ENCODE results near the gene MAP1S. TPM values are rescaled to one million over a fixed set of nuclear protein-coding genes. Genes with fewer than 3 reads are reported as not detected.

The MAP1S gene
- polyA plus RNA-seq, 1 of the 3 experiments (the other 2 are of a cell fraction): 18.4 TPM

DNA sequence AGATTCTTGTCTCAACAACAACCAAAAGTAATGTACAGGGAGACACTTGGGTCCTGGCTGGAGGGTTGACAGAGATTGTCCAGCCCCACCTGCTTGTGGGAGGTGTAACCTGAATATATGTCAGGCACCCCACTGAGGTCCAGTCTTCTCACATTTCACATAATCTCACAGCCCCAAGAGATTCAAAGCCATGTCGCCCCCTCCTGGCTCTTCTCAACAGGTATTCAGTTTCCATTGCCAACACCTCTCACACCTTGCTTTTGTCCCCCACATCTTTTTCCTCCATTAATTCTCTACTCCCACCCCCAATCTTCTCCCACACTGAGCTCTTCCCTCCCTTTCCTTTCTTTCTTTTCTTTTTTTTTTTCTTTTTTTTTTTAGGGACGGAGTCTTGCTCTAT is 42.3 kb upstream of the MAP1S start:
- no peaks in the 10 kb centered on the region for H3K79me2 ChIP-seq (ENCODE audit: insufficient read depth)
- H4K20me1 ChIP-seq (ENCODE audit: insufficient read depth): no peaks in the 10 kb centered on the region
- H3K9me3 ChIP-seq: no peaks in the 10 kb centered on the region
- CTCF ChIA-PET: interaction anchor here (0.6 to 2.0 kb wide), 6 partner anchors 10 to 182 kb away, joined by 3 to 6 read pairs (median 3); partner anchors contain the start of genes PGLS, RPL18A and UNC13A
- TF ChIP-seq NFIC (IDR thresholded peaks at IDR 0.05; ENCODE audit: borderline replicate concordance): no peak
- TF ChIP-seq, protein P1, sequence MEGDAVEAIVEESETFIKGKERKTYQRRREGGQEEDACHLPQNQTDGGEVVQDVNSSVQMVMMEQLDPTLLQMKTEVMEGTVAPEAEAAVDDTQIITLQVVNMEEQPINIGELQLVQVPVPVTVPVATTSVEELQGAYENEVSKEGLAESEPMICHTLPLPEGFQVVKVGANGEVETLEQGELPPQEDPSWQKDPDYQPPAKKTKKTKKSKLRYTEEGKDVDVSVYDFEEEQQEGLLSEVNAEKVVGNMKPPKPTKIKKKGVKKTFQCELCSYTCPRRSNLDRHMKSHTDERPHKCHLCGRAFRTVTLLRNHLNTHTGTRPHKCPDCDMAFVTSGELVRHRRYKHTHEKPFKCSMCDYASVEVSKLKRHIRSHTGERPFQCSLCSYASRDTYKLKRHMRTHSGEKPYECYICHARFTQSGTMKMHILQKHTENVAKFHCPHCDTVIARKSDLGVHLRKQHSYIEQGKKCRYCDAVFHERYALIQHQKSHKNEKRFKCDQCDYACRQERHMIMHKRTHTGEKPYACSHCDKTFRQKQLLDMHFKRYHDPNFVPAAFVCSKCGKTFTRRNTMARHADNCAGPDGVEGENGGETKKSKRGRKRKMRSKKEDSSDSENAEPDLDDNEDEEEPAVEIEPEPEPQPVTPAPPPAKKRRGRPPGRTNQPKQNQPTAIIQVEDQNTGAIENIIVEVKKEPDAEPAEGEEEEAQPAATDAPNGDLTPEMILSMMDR (IDR thresholded peaks at IDR 0.05): 0 out of 2 replicates have a peak, but pooled peaks have one; percentile 19
- no peak for TF ChIP-seq POLR2AphosphoS5 (IDR thresholded peaks at IDR 0.05; ENCODE audit: low read depth, low read length)
- no peak for TF ChIP-seq GABPA (IDR thresholded peaks at IDR 0.05; ENCODE audit: low read depth)
- no peak for TF ChIP-seq FOXM1 (IDR thresholded peaks at IDR 0.05; ENCODE audit: low read depth)
- no peak for TF ChIP-seq EP300 (IDR thresholded peaks at IDR 0.05; ENCODE audit: borderline replicate concordance in 1 of 2, low read depth in 1 of 2, low read length in 1 of 2)
- no peak for TF ChIP-seq SMC3 (IDR thresholded peaks at IDR 0.05; ENCODE audit: low read depth, low read length)
- no peak for TF ChIP-seq MXI1 (IDR thresholded peaks at IDR 0.05; ENCODE audit: low read depth, low read length)
- TF ChIP-seq RFX5 (IDR thresholded peaks at IDR 0.05; ENCODE audit: low read length): no peak
- TF ChIP-seq, protein P2, sequence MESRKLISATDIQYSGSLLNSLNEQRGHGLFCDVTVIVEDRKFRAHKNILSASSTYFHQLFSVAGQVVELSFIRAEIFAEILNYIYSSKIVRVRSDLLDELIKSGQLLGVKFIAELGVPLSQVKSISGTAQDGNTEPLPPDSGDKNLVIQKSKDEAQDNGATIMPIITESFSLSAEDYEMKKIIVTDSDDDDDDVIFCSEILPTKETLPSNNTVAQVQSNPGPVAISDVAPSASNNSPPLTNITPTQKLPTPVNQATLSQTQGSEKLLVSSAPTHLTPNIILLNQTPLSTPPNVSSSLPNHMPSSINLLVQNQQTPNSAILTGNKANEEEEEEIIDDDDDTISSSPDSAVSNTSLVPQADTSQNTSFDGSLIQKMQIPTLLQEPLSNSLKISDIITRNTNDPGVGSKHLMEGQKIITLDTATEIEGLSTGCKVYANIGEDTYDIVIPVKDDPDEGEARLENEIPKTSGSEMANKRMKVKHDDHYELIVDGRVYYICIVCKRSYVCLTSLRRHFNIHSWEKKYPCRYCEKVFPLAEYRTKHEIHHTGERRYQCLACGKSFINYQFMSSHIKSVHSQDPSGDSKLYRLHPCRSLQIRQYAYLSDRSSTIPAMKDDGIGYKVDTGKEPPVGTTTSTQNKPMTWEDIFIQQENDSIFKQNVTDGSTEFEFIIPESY (IDR thresholded peaks at IDR 0.05; ENCODE audit: borderline replicate concordance, low read depth): no peak
- TF ChIP-seq RXRA (IDR thresholded peaks at IDR 0.05; ENCODE audit: borderline replicate concordance, low read depth): no peak
- TF ChIP-seq MEF2A (IDR thresholded peaks at IDR 0.05; ENCODE audit: borderline replicate concordance, low read depth): no peak
- TF ChIP-seq, protein P3, sequence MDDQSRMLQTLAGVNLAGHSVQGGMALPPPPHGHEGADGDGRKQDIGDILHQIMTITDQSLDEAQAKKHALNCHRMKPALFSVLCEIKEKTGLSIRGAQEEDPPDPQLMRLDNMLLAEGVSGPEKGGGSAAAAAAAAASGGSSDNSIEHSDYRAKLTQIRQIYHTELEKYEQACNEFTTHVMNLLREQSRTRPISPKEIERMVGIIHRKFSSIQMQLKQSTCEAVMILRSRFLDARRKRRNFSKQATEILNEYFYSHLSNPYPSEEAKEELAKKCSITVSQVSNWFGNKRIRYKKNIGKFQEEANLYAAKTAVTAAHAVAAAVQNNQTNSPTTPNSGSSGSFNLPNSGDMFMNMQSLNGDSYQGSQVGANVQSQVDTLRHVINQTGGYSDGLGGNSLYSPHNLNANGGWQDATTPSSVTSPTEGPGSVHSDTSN (IDR thresholded peaks at IDR 0.05): no peak
- peak; percentile 18; the same call in 1 of the 2 replicates for TF ChIP-seq RAD21 (IDR thresholded peaks at IDR 0.05; ENCODE audit: low read length)
- TF ChIP-seq, protein P4, sequence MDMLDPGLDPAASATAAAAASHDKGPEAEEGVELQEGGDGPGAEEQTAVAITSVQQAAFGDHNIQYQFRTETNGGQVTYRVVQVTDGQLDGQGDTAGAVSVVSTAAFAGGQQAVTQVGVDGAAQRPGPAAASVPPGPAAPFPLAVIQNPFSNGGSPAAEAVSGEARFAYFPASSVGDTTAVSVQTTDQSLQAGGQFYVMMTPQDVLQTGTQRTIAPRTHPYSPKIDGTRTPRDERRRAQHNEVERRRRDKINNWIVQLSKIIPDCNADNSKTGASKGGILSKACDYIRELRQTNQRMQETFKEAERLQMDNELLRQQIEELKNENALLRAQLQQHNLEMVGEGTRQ (IDR thresholded peaks at IDR 0.05; ENCODE audit: borderline replicate concordance, low read depth, low read length): no peak
- no peak for TF ChIP-seq ELF1 (IDR thresholded peaks at IDR 0.05)
- TF ChIP-seq, protein P5, sequence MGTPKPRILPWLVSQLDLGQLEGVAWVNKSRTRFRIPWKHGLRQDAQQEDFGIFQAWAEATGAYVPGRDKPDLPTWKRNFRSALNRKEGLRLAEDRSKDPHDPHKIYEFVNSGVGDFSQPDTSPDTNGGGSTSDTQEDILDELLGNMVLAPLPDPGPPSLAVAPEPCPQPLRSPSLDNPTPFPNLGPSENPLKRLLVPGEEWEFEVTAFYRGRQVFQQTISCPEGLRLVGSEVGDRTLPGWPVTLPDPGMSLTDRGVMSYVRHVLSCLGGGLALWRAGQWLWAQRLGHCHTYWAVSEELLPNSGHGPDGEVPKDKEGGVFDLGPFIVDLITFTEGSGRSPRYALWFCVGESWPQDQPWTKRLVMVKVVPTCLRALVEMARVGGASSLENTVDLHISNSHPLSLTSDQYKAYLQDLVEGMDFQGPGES (IDR thresholded peaks at IDR 0.05; ENCODE audit: low read depth, low read length): no peak
- peaks cover 0 to 6% of the 10 kb centered on the region in 2 experiments; a peak in 1 of 4 replicates for H3K4me1 ChIP-seq (ENCODE audit: control insufficient read depth in 1 of 2, insufficient read depth in 2 of 2, low read depth in 1 of 2, low read length in 1 of 2)
- no peak overlapping the region for H2AFZ ChIP-seq (ENCODE audit: low read depth)
- 86% methylated on average over 2 of the region's 2 CpGs for WGBS (ENCODE audit: low lambda C conversion rate)
- H3K27me3 ChIP-seq (ENCODE audit: insufficient read depth): no peaks in the 10 kb centered on the region
- H3K27ac ChIP-seq (ENCODE audit: low read depth in 2 of 2, low read length in 1 of 2): no peak overlapping the region
- H3K36me3 ChIP-seq (replicated peaks in 1 of 2; ENCODE audit: control insufficient read depth in 1 of 2, insufficient read depth in 2 of 2, low read length in 1 of 2): no peaks in the 10 kb centered on the region
- H3K9ac ChIP-seq: no peak overlapping the region
- H3K9me2 ChIP-seq: no peaks in the 10 kb centered on the region
- no peak for DNase-seq
- H3K4me3 ChIP-seq (ENCODE audit: low read depth in 2 of 2, low read length in 1 of 2): no peak overlapping the region
- no peaks in the 10 kb centered on the region for H3F3A ChIP-seq (replicated peaks; ENCODE audit: insufficient read depth)
- no peak overlapping the region for H3K4me2 ChIP-seq
- POLR2A ChIA-PET: no interaction called here

Measured in SK-N-SH (cell line).